A673 (cell line): ENCODE results near the gene CPXM1. TPM values are rescaled to one million over a fixed set of nuclear protein-coding genes. Genes with fewer than 3 reads are reported as not detected.

Experiments used
- BruUV-seq: library from RNA; stranded (reverse); fragments of 400-500 nt; replicated peaks from 2 replicates; lab custom pipeline; 2021; lab: Mats Ljungman, UMichigan
- CTCF ChIA-PET: fragments of 300-600 bp; sonication (Branson Sonifier 250); formaldehyde crosslinking; loops from one replicate; lab custom pipeline; 2022; ENCODE audit warnings: antibody characterized with exemption; lab: Charles Lee
- POLR2A ChIA-PET: fragments of 300-600 bp; sonication (Branson Sonifier 250); formaldehyde crosslinking; loops from one replicate; lab custom pipeline; 2022; ENCODE audit warnings: antibody characterized with exemption; ENCODE audit not compliant: low non-redundant PET; lab: Charles Lee
- DNase-seq: peaks from one replicate; pipeline ENCODE4 v3.0.0-alpha.2; 2015; ENCODE audit warnings: low spot score
- H3K27ac ChIP-seq: fragments of 200-600 bp; sonication (generic); 2 replicates; pipeline ENCODE4 v1.5.1; 2016; ENCODE audit warnings: mixed run types, low read depth, mild to moderate bottlenecking, mixed read lengths, antibody characterized with exemption, low read length; ENCODE audit not compliant: poor library complexity, severe bottlenecking
- H3K27me3 ChIP-seq: fragments of 200-600 bp; sonication (generic); replicated peaks from 2 replicates; pipeline ENCODE4 v1.6.1; 2017; ENCODE audit warnings: mixed run types, low read depth, mild to moderate bottlenecking, mixed read lengths, antibody characterized with exemption, low read length; ENCODE audit not compliant: insufficient read depth, poor library complexity
- H3K36me3 ChIP-seq: fragments of 200-600 bp; sonication (generic); 2 replicates; pipeline ENCODE4 v1.6.1; 2016; ENCODE audit warnings: mixed run types, mild to moderate bottlenecking, mixed read lengths, antibody characterized with exemption, low read length; ENCODE audit not compliant: insufficient read depth, poor library complexity, severe bottlenecking
- H3K4me1 ChIP-seq: fragments of 200-600 bp; sonication (generic); 2 replicates; pipeline ENCODE4 v1.6.1; 2017; ENCODE audit warnings: mixed run types, mild to moderate bottlenecking, mixed read lengths, antibody characterized with exemption, low read length; ENCODE audit not compliant: insufficient read depth, poor library complexity, severe bottlenecking
- H3K4me3 ChIP-seq: fragments of 200-600 bp; sonication (generic); 2 replicates; pipeline ENCODE4 v1.5.1; 2016; ENCODE audit warnings: low read depth, mixed run types, mild to moderate bottlenecking, mixed read lengths, low read length; ENCODE audit not compliant: poor library complexity, severe bottlenecking
- H3K9me3 ChIP-seq: fragments of 200-600 bp; sonication (generic); 2 replicates; pipeline ENCODE4 v1.6.1; 2016; ENCODE audit warnings: mixed run types, low read depth, mild to moderate bottlenecking, mixed read lengths, antibody characterized with exemption, low read length; ENCODE audit not compliant: poor library complexity, severe bottlenecking
- CTCF ChIP-seq: fragments of 300-800, 200-600 bp; sonication (generic); conservative IDR thresholded peaks from 2 replicates; pipeline ENCODE4 v1.5.1; 2017; ENCODE audit warnings: low read depth, mild to moderate bottlenecking, antibody characterized with exemption, low read length, moderate library complexity, mixed read lengths
- EZH2 ChIP-seq: fragments of 200-600 bp; sonication (generic); IDR thresholded peaks from 2 replicates; pipeline ENCODE4 v1.6.1; 2017; ENCODE audit warnings: borderline replicate concordance, low read depth, mild to moderate bottlenecking, mixed read lengths, antibody characterized with exemption, low read length; ENCODE audit not compliant: poor library complexity, severe bottlenecking
- intact Hi-C: fragments of 100-400 bp; cut with micrococcal nuclease; formaldehyde crosslinking; loops from one replicate; pipeline ENCODE4 v1.10.0; 2022; ENCODE audit not compliant: unreplicated experiment
- total RNA-seq: library from RNA; stranded (reverse); gene quantifications from 2 replicates; pipeline ENCODE4 v1.2.3, GENCODE V29; 2021

Gene CPXM1
- total RNA-seq, 1 experiment from 2014 or later = 3.8 TPM

GRCh38 chr20:2749951-2750490, 50.4 kb downstream of the CPXM1 start:
- H3K36me3 ChIP-seq = no peaks in the 10 kb centered on the region
- no peaks in the 10 kb centered on the region for H3K9me3 ChIP-seq
- DNase-seq = no peak
- H3K4me3 ChIP-seq = no peak overlapping the region
- no peak overlapping the region for H3K27ac ChIP-seq
- ChIA-PET POLR2A (no interaction called here), CTCF (interaction anchor here (0.7 kb wide), 1 partner anchor 317 kb away, joined by 3 read pairs; no protein-coding TSS in a partner anchor)
- intact Hi-C loops = loop anchor here (10.0 kb wide), 1 partner anchor 245 kb away; no protein-coding TSS in a partner anchor
- no TSS peak for BruUV-seq
- H3K27me3 ChIP-seq = peaks cover 47% of the 10 kb centered on the region
- TF ChIP-seq CTCF (no peak), EZH2 (no peak)
- H3K4me1 ChIP-seq = peaks cover 5% of the 10 kb centered on the region

GRCh38 chr20:2749343-2749950, 51.0 kb downstream of the CPXM1 start:
- Histone ChIP-seq H3K4me1 (peaks cover 5% of the 10 kb centered on the region), H3K27me3 (peaks cover 47% of the 10 kb centered on the region), H3K27ac (no peak overlapping the region), H3K4me3 (no peak overlapping the region), H3K36me3 (no peaks in the 10 kb centered on the region), H3K9me3 (no peaks in the 10 kb centered on the region)
- TF ChIP-seq CTCF = no peak
- no peak for TF ChIP-seq EZH2
- no TSS peak for BruUV-seq
- intact Hi-C loops = loop anchor here (10.0 kb wide), 1 partner anchor 245 kb away; no protein-coding TSS in a partner anchor
- DNase-seq = no peak
- POLR2A ChIA-PET = no interaction called here
- CTCF ChIA-PET = no interaction called here

GRCh38 chr20:2748551-2749342, 51.7 kb downstream of the CPXM1 start:
- ChIA-PET CTCF (no interaction called here), POLR2A (no interaction called here)
- intact Hi-C loops = loop anchor here (10.0 kb wide), 1 partner anchor 246 kb away; no protein-coding TSS in a partner anchor
- no TSS peak for BruUV-seq
- Histone ChIP-seq H3K27me3 (peaks cover 45% of the 10 kb centered on the region), H3K36me3 (no peaks in the 10 kb centered on the region), H3K4me1 (peaks cover 5% of the 10 kb centered on the region), H3K9me3 (no peaks in the 10 kb centered on the region), H3K4me3 (no peak overlapping the region), H3K27ac (no peak overlapping the region)
- DNase-seq = no peak
- TF ChIP-seq EZH2 = no peak
- TF ChIP-seq CTCF = no peak
